Measurements from ENCODE around the gene COBLL1. TPM values are rescaled to one million over a fixed set of nuclear protein-coding genes. Genes with fewer than 3 reads are reported as not detected.

The COBLL1 gene
- total and polyA plus RNA-seq, 2 of the 4 experiments (the other 2 are of a cell fraction) = 0.79 to 1.1 TPM

GRCh38 chr2:164875334-164876205 lies 33.9 kb upstream of the COBLL1 start:
- Histone ChIP-seq H3K23ac (ENCODE audit: low read depth, low read length) (no peak overlapping the region), H4K20me1 (ENCODE audit: insufficient read depth, low read length) (no peaks in the 10 kb centered on the region), H2BK15ac (ENCODE audit: low read depth, low read length) (no peak overlapping the region), H3K4me1 (ENCODE audit: control insufficient read depth, insufficient read depth, low read length) (no peaks in the 10 kb centered on the region), H3K14ac (replicated peaks; ENCODE audit: low read depth, low read length) (no peak overlapping the region), H3K4me2 (ENCODE audit: low read depth, low read length) (no peak overlapping the region), H3K27ac (ENCODE audit: insufficient read depth, low read length) (no peak overlapping the region), H3K79me1 (ENCODE audit: low read depth in 1 of 2, low read length in 2 of 2) (no peaks in the 10 kb centered on the region), H4K5ac (ENCODE audit: low read depth, low read length) (no peak overlapping the region), H2BK20ac (ENCODE audit: low read depth, low read length) (no peak overlapping the region), H3K9ac (ENCODE audit: low read depth, low read length) (no peak overlapping the region), H3K4me3 (ENCODE audit: insufficient read depth, low read depth, low read length) (no peak overlapping the region), H3K9me3 (ENCODE audit: control insufficient read depth, insufficient read depth, low read length) (no peaks in the 10 kb centered on the region), H3K4ac (ENCODE audit: low read depth, low read length) (no peak overlapping the region), H3K56ac (ENCODE audit: extremely low read depth, insufficient read depth, low read length) (no peak overlapping the region), H3K9me1 (ENCODE audit: insufficient read depth, low read length) (no peaks in the 10 kb centered on the region), H2BK5ac (ENCODE audit: low read depth, low read length, poor library complexity, severe bottlenecking) (no peak overlapping the region), H4K8ac (ENCODE audit: low read depth in 2 of 2, low read length in 2 of 2) (no peak overlapping the region), H2AFZ (replicated peaks; ENCODE audit: low read length, poor library complexity) (no peak overlapping the region), H3K36me3 (ENCODE audit: control insufficient read depth, insufficient read depth, low read length) (no peaks in the 10 kb centered on the region), H3K27me3 (ENCODE audit: control insufficient read depth, insufficient read depth, low read length) (peaks cover 2% of the 10 kb centered on the region; the same call in 1 of the 2 replicates), H2BK120ac (ENCODE audit: low read depth, low read length) (no peak overlapping the region), H4K91ac (ENCODE audit: insufficient read depth, low read depth, low read length) (no peak overlapping the region), H3K18ac (ENCODE audit: low read depth, low read length) (no peak overlapping the region), H2AK9ac (replicated peaks; ENCODE audit: low read depth, low read length, poor library complexity) (no peak overlapping the region), H2AK5ac (ENCODE audit: low read depth, low read length) (no peak overlapping the region)
- DNase-seq (no peak), ATAC-seq (ENCODE audit: low read depth) (no peak)
- TF ChIP-seq SMC3 (IDR thresholded peaks at IDR 0.05; ENCODE audit: low read depth, low read length) (no peak), CEBPB (IDR thresholded peaks at IDR 0.05; ENCODE audit: low read depth, low read length) (no peak), BHLHE40 (IDR thresholded peaks at IDR 0.05; ENCODE audit: low read depth, low read length) (no peak), CHD1 (IDR thresholded peaks at IDR 0.05; ENCODE audit: low read depth, low read length) (no peak), RAD21 (IDR thresholded peaks at IDR 0.05; ENCODE audit: low read length) (no peak), ELK1 (IDR thresholded peaks at IDR 0.05; ENCODE audit: borderline replicate concordance, low read depth, low read length) (no peak), MAFK (IDR thresholded peaks at IDR 0.05; ENCODE audit: low read depth, low read length) (no peak), MAZ (IDR thresholded peaks at IDR 0.05; ENCODE audit: borderline replicate concordance, low read depth, low read length) (no peak), FOS (IDR thresholded peaks at IDR 0.05; ENCODE audit: low read depth, low read length) (no peak), USF2 (IDR thresholded peaks at IDR 0.05; ENCODE audit: low read depth, low read length) (no peak), NFE2L2 (IDR thresholded peaks at IDR 0.05; ENCODE audit: low read depth, low read length) (no peak), RFX5 (IDR thresholded peaks at IDR 0.05; ENCODE audit: low read depth, low read length) (no peak), MXI1 (IDR thresholded peaks at IDR 0.05; ENCODE audit: borderline replicate concordance, low read depth, low read length) (no peak), RCOR1 (IDR thresholded peaks at IDR 0.05; ENCODE audit: insufficient replicate concordance, low read length) (no peak), POLR2A (IDR thresholded peaks at IDR 0.05; ENCODE audit: low read depth, low read length) (no peak)
- 79% methylated on average over 4 of the region's 10 CpGs; no CpG with 5 or more reads in 1 of the 2 experiments for WGBS, 2 experiments (ENCODE audit: extremely low coverage in 2 of 2, insufficient read length in 1 of 2)
- intact Hi-C loops (cut with micrococcal nuclease) (no loop called here), dilution Hi-C loops (cut with HindIII; ENCODE audit: low sequenced_read_pairs, unreplicated experiment) (no loop called here), in situ Hi-C loops (cut with MboI; ENCODE audit: low sequenced_read_pairs) (no loop called here)
- ChIA-PET POLR2A (ENCODE audit: unreplicated experiment) (no interaction called here), CTCF (interaction anchor here (0.8 to 1.0 kb wide), 2 partner anchors 19 to 34 kb away, joined by 3 read pairs; partner anchors contain the start of gene COBLL1)
- BruUV-seq (replicated peaks) = no TSS peak
